AG09319 (cell line): ENCODE measurements around the gene VWA3A.

Experiments
- DNase-seq: peaks from one replicate; pipeline ENCODE4 v3.0.0-alpha.2; 2010; ENCODE audit warnings: low read depth; ENCODE audit errors: extremely low read depth
- TF ChIP-seq, protein P1 (sequence below): IDR thresholded peaks from 2 replicates; pipeline ENCODE4 v1.5.1; 2011; ENCODE audit warnings: low read depth, mild to moderate bottlenecking, inconsistent platforms, low read length, moderate library complexity

Gene VWA3A

GRCh38 chr16:22174642-22175041, 82.3 kb downstream of the VWA3A start:
- TF ChIP-seq, protein P1, sequence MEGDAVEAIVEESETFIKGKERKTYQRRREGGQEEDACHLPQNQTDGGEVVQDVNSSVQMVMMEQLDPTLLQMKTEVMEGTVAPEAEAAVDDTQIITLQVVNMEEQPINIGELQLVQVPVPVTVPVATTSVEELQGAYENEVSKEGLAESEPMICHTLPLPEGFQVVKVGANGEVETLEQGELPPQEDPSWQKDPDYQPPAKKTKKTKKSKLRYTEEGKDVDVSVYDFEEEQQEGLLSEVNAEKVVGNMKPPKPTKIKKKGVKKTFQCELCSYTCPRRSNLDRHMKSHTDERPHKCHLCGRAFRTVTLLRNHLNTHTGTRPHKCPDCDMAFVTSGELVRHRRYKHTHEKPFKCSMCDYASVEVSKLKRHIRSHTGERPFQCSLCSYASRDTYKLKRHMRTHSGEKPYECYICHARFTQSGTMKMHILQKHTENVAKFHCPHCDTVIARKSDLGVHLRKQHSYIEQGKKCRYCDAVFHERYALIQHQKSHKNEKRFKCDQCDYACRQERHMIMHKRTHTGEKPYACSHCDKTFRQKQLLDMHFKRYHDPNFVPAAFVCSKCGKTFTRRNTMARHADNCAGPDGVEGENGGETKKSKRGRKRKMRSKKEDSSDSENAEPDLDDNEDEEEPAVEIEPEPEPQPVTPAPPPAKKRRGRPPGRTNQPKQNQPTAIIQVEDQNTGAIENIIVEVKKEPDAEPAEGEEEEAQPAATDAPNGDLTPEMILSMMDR, result no peak
- DNase-seq, result no peak

DNA sequence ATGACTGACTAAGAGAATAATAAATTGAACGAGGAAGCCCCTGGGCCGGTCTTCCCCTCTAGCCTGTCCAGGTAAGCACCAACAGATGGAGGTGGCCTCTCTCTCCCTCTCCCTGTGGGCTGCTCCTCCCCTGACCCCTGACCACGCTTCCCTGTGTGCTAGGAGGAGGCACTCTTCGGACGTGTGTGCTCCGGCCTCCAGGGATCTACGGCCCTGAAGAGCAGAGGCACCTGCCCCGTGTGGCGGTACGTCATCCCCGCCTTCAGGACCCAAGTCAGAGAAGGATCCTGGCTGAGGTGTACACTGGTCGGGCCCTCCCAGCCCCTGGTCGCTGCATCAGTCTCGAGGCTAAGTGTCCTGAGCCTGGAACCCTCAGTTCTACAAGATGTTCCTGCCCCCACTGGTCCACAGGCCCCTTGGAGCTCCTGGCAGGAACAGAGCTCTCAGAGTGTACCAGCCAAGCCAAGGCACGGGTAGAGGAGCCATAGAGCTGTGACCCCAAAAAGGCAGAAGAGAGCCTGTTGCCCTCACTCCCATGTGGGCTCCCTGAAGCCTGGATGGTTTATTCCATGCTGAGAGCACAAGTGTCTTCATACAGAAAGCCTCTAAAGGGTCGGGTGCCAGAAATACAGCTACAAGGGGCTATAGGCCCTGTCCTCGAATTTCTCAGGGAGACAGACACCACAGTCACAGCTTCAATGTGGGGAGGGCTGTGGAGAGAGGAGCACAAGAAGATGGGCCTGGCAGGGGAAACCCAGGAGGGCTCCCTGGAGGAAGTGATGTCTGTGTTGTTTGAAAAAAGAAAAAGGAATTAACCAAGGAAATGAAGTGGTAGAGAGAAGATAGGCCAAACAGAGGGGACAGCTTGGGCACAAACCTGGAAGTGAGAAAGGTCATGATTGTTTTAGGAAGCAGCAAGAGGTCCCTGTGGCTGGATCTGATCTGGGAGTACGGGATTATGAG, 85.9 kb downstream of the VWA3A start:
- TF ChIP-seq, protein P1, result no peak
- no peak for DNase-seq

DNA sequence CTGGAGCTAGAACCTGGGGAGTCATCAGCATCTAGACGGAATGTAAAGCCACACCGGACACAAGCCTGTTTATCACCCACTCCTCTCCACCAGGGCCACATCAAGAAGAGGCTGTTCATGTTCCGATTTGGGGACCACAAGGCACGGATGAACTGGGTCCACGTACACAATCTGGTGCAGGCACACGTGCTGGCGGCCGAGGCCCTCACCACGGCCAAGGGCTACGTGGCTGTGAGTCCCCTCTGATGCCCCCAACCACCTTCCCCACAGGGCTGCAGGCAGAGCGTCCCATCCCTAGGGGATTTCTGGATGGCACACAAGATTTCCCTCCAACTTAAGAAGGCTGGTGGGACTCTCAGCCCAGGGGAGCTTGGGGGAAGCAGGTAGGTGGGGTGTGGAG, 89.1 kb downstream of the VWA3A start:
- no peak for DNase-seq
- TF ChIP-seq, protein P1, result no peak

DNA sequence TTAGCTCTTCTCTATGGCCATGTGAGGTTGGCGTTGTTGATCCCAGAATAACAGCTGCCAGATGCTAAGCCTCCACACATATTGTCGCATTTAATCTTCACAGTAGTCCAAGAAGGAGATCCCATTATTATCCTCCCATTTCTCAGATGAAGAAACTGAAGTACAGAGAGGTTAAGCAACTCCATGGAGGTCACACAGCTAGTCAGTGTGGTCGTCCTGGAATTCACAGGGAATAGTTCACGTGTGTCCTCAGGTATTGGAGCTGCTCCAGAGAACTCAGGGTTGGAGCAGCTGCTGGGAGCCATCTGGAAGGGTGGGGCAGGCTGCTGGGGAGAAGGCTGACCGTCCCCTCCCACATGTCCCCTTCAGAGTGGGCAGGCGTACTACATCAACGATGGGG, 89.5 kb downstream of the VWA3A start:
- TF ChIP-seq, protein P1, result no peak
- DNase-seq, result no peak

GRCh38 chr16:22183335-22183734, 91.0 kb downstream of the VWA3A start:
- no peak for DNase-seq

GRCh38 chr16:22183901-22184614, 91.7 kb downstream of the VWA3A start:
- TF ChIP-seq, protein P1, result peak; percentile 13
- no peak for DNase-seq

More at GRCh38 chr16:22183335-22183734, 91.0 kb downstream of the VWA3A start:
- TF ChIP-seq, protein P1, result no peak

GRCh38 chr16:22184615-22184968, 92.3 kb downstream of the VWA3A start:
- DNase-seq, result no peak
- TF ChIP-seq, protein P1, result no peak
